AG04450 (cell line): ENCODE data around the gene MRPL52. TPM values are rescaled to one million over a fixed set of nuclear protein-coding genes. Genes with fewer than 3 reads are reported as not detected.
"Not testable (repeated sequence)": the region's sequence is repeated elsewhere in the genome, so short reads cannot be mapped to it uniquely, and the experiment has no call there.

ENCODE experiments used
- CTCF ChIA-PET: fragments of 300-600, 350-600 bp; formaldehyde crosslinking; extraction: SDS; loops from one replicate; lab custom pipeline; 2022; ENCODE audit warnings: antibody characterized with exemption, inconsistent platforms; lab: Charles Lee
- POLR2A ChIA-PET: fragments of 350-600 bp; formaldehyde crosslinking; extraction: SDS; loops from one replicate; lab custom pipeline; 2021; ENCODE audit warnings: antibody characterized with exemption, inconsistent platforms; lab: Yijun Ruan, JAX
- DNase-seq: peaks from one replicate; pipeline ENCODE4 v3.0.0-alpha.2; 2011; ENCODE audit warnings: low read depth, low spot score
- H3K27ac ChIP-seq: one replicate; pipeline ENCODE4 v1.5.1; 2012; ENCODE audit warnings: low read depth, low read length, control low read depth
- H3K27me3 ChIP-seq: one replicate; pipeline ENCODE4 v1.6.0; 2012; ENCODE audit warnings: low read length; ENCODE audit not compliant: control insufficient read depth, insufficient read depth
- H3K4me3 ChIP-seq: 2 replicates; pipeline ENCODE4 v1.5.1; 2011; ENCODE audit warnings: mild to moderate bottlenecking, low read depth, low read length, control low read depth
- H3K9me3 ChIP-seq: 2 replicates; pipeline ENCODE4 v1.5.1; 2012; ENCODE audit warnings: low read length; ENCODE audit not compliant: control insufficient read depth, insufficient read depth
- polyA plus RNA-seq: library from polyadenylated mRNA; depleted of rRNA; stranded (reverse); fragments of >200 nt; gene quantifications from 2 replicates; pipeline ENCODE4 v1.2.3, GENCODE V29; 2011
- TF ChIP-seq, protein P1 (sequence below): IDR thresholded peaks from 2 replicates; pipeline ENCODE4 v1.5.1; 2011; ENCODE audit warnings: low read depth, low read length, control low read depth, inconsistent platforms

MRPL52 gene
- polyA plus RNA-seq, 1 experiment = 78.1 TPM

DNA sequence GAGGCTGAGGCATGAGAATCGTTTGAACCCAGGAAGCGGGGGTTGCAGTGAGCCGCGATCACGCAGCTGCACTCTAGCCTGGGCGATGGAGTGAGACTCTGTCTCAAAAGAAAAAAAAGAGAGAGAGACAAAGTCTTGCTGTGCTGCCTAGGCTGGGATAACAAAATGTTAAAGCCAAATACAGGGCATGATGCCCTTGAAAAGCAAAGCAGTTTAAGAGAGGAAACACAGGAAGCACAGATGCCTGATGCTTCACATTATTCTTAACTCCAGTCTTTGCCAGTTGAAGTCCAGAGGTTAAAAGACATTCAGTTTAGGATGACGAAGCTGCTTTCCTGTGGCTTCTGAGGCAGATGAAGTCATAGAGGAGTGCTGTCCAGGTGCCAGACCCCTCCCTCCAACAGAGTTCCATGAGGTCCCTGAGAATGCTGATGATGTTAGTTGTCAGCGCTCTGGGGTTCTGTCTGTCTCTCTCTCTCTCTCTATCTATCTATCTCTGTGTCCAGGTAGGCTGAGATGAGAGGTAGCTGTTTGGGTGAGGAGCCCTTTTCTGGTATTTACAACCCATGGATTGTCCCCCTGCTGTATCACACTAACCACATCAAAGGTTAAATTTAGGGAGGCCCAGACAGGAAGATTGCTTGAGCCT is 4.9 kb upstream of the MRPL52 start:
- peak; percentile 87 for DNase-seq
- TF ChIP-seq, protein P1, sequence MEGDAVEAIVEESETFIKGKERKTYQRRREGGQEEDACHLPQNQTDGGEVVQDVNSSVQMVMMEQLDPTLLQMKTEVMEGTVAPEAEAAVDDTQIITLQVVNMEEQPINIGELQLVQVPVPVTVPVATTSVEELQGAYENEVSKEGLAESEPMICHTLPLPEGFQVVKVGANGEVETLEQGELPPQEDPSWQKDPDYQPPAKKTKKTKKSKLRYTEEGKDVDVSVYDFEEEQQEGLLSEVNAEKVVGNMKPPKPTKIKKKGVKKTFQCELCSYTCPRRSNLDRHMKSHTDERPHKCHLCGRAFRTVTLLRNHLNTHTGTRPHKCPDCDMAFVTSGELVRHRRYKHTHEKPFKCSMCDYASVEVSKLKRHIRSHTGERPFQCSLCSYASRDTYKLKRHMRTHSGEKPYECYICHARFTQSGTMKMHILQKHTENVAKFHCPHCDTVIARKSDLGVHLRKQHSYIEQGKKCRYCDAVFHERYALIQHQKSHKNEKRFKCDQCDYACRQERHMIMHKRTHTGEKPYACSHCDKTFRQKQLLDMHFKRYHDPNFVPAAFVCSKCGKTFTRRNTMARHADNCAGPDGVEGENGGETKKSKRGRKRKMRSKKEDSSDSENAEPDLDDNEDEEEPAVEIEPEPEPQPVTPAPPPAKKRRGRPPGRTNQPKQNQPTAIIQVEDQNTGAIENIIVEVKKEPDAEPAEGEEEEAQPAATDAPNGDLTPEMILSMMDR = no peak
- Histone ChIP-seq H3K9me3 (no peaks in the 10 kb centered on the region; the same call in 1 of the 2 replicates), H3K27me3 (no peaks in the 10 kb centered on the region), H3K4me3 (peak overlapping the region; percentile 5; the same call in 1 of the 2 replicates), H3K27ac (peak overlapping the region; percentile 92)
- ChIA-PET CTCF (interaction anchor here (0.8 to 8.7 kb wide), 7 partner anchors 10 to 268 kb away, joined by 3 to 217 read pairs (median 28); partner anchors contain the start of gene LRP10), POLR2A (interaction anchor here (0.7 to 3.4 kb wide), 5 partner anchors 10 to 26 kb away, joined by 3 to 35 read pairs (median 6); no protein-coding TSS in a partner anchor)

DNA sequence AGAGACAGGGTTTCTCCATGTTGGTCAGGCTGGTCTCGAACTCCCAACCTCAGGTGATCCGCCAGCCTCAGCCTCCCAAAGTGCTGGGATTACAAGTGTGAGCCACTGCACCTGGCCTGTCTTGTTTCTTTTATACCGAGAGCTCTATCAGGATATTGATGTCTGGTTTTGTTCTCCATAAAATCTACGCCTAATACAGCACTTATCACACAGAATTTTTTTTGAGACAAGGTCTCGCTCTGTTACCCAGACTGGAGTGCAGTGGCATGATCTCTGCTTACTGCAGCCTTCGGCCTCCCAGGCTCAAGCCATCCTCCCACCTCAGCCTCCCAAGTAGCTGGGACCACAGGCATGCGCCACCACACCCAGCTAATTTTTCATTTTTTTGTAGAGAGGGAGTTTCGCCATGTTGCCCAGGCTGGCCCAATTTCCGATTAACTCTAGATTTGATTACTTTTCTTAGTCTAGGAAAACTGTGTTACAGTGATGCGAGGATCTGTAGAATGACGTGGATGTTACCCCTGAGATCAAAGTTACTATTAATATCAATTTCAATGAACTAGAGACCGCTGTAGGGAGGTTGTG is 519 bp upstream of the MRPL52 start:
- peak overlapping the region; percentile 11 for H3K27ac ChIP-seq
- not testable (repeated sequence) for H3K27me3 ChIP-seq, DNase-seq, H3K4me3 ChIP-seq, H3K9me3 ChIP-seq
- ChIA-PET POLR2A (interaction anchor here (1.0 kb wide), 1 partner anchor 9 kb away, joined by 4 read pairs; no protein-coding TSS in a partner anchor), CTCF (interaction anchor here (1.0 kb wide), 1 partner anchor 272 kb away, joined by 3 read pairs; no protein-coding TSS in a partner anchor)

DNA sequence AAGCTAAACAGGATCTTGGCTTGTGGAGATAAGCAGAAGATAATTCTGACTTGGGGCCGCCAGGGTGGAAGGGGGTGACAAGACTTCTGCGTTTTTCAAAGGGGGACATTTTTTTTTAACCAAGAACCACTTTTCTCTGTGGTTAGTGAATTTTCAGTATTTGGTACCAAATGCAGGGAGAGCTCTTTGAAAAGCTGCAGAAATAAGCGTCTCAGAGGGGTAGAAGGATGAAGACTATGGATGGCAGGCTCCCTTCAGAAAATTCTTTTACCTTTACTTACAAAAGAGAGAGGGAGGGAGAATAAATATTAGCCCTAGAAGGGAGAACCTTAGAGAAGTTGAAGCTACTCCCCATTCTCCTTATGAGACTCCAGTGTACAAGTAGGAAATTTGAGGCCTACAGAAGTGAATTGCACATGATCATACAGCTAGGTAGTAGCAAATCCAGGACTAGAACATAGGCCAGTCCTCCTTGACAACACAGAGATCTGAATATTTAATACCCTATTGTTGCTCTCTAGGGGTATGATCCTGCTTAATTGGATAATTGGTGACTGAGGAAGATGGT is 840 bp downstream of the MRPL52 start:
- H3K9me3 ChIP-seq = no peaks in the 10 kb centered on the region; the same call in 1 of the 2 replicates
- DNase-seq = no peak
- peak overlapping the region; percentile 86 for H3K4me3 ChIP-seq
- ChIA-PET CTCF (interaction anchor here (1.2 to 2.8 kb wide), 4 partner anchors 23 to 274 kb away, joined by 8 to 12 read pairs (median 8); no protein-coding TSS in a partner anchor), POLR2A (interaction anchor here (1.0 to 1.3 kb wide), 3 partner anchors 8 to 21 kb away, joined by 3 to 5 read pairs (median 4); no protein-coding TSS in a partner anchor)
- no peak overlapping the region for H3K27ac ChIP-seq
- TF ChIP-seq, protein P1 = no peak
- no peaks in the 10 kb centered on the region for H3K27me3 ChIP-seq

DNA sequence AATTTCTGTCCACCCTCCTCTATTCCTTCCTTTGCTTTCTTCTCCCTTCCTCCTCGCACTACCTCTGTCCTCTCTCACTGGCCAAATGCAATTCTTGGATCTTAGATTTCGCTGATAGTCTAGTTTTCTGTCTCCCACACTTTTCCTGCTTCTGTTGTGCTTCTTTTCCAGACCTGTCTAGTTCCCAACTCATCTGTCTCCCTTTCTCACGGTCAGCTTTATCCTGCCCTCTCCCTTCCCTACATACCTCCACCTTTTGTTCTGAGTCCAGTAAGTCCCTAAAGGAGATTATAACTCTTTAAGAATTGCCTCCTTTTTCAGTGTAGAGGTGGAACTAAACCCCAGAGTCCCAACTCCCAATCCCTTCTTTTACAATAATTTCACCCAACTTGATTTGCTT is 5.8 kb downstream of the MRPL52 start:
- no peak for DNase-seq
- Histone ChIP-seq H3K9me3 (peaks cover 12% of the 10 kb centered on the region; the same call in 1 of the 2 replicates), H3K4me3 (no peak overlapping the region), H3K27ac (peak overlapping the region; percentile 94), H3K27me3 (no peaks in the 10 kb centered on the region)
- ChIA-PET POLR2A (interaction anchor here (0.6 to 1.4 kb wide), 3 partner anchors 11 to 13 kb away, joined by 3 to 6 read pairs (median 4); no protein-coding TSS in a partner anchor), CTCF (interaction anchor here (0.8 to 8.7 kb wide), 11 partner anchors 11 to 279 kb away, joined by 3 to 104 read pairs (median 4); partner anchors contain the start of gene LRP10)
- TF ChIP-seq, protein P1 = no peak
